Right renal pelvis (tissue), 4 donors: ENCODE results near the gene GCA. TPM values are rescaled to one million over a fixed set of nuclear protein-coding genes. Genes with fewer than 3 reads are reported as not detected.

Experiments used
- DNase-seq, 4 donors: peaks; one replicate each; pipeline ENCODE4 v3.0.0-alpha.2; 2013; ENCODE audit warnings: low read depth in 4 of 4, low spot score in 3 of 4, missing footprints in 1 of 4
- polyA plus RNA-seq, 4 donors: library from polyadenylated mRNA; unstranded; fragments of 120-200 nt; gene quantifications; one replicate each; pipeline ENCODE4 v1.2.1, GENCODE V29; 2013; ENCODE audit not compliant: insufficient read length in 4 of 4

Gene GCA, protein sequence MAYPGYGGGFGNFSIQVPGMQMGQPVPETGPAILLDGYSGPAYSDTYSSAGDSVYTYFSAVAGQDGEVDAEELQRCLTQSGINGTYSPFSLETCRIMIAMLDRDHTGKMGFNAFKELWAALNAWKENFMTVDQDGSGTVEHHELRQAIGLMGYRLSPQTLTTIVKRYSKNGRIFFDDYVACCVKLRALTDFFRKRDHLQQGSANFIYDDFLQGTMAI
- 10 to 100 TPM; 33.8 to 42.2 (median 36.8) TPM for polyA plus RNA-seq

DNA sequence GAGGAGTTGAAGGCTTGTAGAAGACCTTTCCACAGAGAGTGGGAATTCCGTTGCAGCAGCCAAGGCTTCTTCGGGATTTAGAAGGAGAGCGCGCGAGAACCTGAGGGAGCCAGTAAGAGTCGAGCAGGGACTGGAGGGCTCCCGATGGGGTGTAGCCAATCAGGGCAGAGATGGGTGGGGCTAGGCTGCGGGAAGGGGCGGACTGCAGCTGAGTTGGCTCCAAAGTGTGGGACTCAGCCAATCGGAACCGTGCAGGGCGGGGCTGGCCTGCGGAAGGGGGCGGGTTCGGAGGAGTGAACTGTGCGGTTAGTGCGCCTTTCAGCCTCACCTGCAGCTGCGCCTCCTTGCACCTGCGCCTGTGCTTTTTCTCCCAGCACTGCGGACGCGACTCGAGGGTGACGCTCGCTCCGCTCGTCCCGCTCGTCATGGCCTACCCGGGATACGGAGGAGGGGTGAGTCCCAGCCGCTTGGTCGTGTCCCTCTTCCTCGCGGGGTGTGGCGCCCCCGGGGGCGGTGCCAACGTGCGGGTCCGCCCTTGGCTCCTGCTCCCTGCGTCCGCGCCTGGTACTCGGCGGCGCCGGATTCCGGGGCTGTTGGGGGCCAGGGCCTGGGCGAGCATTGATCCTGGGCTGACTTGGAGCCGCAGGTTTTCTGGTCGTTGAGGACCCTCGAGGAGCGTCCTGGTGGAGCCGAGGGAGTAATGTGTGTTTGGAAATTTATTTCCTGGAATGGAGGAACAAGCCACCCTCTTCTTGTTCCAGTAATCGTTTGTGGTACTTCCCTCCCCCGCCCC lies at the start of gene GCA:
Gene GCA, plus strand, starts transcription at position 309 of the 793 bp plus-strand sequence. Its CDS starts 117 bp downstream, at position 426.
- peak; percentile 80 to 86 (median 82) for DNase-seq

DNA sequence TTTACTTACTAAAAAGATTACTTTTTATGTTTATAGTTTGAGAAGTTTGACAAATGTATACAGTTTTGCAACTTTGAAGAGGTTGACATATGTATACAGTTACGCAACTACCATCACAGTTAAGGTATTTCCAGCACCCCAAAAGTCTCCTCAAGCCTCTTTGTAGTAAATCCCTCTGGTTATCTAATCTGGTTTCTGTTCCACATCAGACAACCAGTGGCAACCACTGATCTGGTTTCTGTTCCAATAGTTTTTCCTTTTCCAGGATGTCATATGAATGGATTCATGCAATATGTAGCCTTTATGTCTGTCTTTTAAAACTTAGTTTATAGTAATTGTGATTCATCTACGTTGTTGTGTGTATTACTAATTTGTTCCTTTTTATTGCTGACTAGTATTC lies 48.9 kb upstream of the GCA start:
- DNase-seq, result no peak

DNA sequence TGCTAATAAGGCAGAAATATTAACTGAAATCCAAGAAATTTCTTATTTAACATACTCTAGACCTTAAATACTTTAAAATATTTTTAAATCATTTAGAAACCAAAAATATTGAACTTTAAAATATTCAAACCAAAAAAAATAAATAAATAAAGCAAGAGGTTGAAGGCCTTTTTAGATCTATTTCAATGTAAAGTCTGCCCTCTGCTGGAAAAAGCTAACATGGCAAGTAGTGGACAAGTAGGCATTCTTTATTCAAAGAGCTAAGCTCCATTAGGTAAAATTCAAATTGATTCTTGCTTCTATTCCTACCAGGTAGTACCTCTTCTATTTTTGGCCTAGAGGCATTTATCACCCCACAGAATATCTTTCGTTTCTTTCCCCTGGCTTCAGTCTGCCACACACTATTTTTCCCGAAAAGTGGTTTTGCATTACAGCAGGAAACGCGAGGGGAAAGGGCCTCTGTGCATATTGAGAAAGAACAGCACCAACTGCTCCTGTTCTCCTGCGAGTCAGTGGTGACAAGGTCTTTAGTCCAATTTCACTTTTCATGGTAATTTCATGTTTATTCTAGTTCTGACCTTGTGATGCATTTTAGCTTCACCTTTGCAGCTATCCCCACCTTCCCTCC lies 45.9 kb upstream of the GCA start:
- peak; percentile 49 to 67 (median 60) for DNase-seq

DNA sequence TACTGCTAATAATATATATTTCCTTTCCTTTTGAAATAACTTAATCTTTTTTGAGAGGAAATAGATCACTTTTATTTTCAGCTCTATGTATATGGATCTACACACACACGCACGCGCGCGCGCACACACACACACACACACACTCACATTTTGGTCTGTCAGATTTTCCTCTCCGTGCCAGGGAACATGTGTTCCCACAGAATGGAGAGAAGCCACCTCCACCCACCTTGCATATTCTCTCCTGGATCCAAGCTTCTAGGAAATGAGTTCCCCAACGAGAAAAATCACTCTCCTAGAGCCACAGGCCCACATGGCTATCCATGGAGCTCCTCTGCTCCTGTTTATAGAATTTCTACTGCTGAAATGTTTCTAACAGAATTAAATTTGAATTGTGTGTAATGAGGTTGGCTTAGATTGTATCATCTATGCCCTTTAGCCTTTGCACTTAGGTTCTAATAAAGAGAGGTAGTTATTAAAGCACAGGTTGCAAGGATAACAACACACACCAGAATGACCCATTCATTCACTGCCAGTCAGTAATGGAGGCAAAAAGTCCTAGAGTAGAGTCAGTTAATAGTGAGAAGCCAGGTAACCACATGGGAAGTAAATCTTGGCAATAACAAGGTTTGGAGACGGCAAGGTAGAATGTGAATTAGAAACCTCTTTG lies 45.1 kb upstream of the GCA start:
- DNase-seq, result no peak

DNA sequence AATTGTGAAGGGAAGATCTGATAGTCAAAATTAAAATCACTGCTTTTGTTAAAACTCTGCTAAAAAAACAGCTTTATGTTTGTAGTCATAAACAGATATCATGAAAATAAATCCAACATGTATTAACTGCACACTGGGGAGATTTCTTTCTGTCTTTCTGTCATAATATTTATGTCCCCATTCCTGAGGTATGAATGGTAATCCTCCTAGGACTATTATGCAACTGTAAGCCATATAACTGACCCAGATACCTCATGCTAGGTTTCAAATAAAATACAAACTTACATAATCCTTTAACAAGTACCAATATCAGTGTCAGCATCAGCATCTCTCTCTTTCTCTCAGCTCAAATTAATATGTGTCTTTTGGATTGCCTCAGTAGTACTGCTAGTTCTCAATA lies 43.7 kb upstream of the GCA start:
- DNase-seq, result no peak

DNA sequence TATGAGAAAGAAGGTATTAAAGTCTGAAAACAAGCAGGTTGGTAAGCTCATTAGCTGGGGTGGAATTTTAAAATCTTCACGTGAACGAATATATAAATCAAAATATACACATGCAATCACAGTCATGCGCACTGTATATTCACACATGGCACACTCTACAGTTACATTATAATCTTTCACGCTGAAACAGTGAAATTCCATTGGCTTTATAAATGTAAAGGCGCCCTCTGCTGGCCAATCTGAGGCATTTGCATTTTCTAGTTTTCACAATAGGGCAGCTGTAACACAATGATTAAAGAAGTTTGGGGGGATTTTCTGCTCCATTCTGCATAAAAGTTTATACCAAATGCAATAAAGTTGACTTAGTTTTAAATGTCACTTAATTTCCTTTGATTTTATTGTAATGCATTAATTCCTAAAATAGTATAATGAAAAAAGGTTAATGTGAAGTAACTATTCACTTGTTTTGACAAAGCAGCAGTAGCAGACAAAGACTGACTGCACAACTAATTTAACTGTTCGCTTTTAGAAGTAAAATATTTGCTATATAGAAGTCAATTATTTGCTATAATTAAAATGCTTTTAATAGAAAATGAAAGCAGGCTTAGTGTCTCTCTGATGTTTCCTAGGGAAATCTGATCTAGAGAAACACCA lies 42.7 kb upstream of the GCA start:
- peak in 2 of 4 donors; percentile 33 to 35 for DNase-seq

DNA sequence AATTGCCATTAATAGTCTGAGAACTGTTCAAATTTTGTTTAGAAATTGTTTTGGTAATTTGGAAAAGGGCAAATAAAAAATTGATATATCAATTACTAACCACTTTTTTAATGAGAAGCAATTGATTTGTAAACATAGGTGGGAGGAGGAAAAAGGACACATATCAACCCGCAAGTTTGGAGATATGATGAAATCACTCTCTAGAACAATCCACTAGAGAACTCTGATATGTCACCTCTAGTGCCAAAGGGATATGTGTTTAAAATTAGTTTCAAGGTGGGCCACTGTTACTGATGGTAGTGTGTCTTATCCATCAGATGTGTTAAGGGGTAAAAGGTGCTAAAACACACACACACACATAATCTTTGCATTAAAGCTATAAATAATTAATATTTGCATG lies 42.1 kb upstream of the GCA start:
- DNase-seq, result no peak

DNA sequence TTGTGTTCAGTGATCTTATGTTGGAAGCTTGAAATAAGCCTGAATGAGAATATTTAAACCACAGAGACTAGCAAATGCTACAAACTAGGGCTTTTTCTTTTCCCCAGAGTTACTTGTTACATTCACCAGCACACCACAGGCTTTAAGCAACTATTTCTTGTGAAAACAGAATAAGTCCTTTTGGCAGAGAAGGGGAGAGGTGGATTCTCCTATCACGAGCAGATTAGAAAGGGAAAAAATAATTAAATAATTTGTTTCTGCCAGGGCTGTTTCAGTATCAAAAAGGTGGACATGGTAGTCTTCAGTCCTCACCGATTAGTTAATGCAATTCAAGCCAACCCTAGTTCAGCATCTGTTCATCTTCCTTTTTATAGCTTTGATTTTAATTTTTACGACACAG lies 38.0 kb upstream of the GCA start:
- no peak for DNase-seq

DNA sequence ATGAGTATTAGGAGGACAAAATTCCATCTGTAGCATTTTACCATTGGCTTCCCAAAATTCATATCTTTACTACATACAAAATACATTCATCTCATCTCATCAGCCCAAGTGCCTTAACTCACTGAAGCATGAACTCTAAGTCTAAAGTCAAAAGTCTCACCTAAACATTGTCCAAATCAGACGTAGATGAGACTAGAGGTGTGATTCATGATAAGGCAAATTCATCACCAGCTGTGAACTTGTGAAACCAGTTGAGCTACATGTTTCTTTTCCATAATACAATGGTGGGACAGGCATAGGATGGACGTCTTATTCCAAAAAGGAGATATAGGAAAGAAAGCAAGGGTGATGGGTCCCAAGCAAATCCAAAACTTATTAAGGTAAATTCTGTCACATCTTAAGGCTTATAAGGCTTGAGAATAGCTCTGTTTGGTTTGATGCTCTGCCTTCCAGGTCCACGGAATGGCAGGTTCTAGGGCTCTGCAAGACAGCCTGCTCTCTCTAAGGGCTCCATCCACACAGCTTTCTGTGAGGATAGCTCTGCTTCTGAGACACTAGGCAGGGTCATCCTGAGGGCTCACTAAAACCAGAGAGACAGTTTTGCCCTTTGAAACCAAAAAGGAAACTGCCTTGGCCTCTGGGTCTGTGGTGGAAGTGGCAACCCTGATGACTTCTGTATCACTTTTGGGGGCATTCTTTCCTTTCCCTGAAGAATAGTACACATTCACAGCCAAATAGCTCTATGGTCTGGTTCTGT lies 35.0 kb upstream of the GCA start:
- no peak for DNase-seq

DNA sequence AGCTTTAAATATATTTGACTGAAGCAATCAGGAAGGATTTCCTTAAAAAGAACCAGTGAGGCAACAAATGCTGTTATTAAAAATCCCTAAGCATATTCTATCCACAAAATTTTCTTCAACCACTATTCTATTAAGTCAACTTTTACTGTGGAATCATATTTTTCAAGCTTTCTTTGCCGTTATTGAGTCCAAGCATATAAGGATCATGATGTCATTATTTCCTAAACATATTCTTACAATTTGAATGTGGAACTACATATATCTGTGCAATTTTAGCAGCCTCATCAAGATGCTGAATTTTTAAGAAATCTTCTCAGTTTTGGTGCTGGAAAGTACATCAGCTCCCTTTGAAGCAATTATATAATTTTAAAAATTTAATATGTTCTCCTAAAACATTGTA lies 31.1 kb upstream of the GCA start:
- no peak for DNase-seq

DNA sequence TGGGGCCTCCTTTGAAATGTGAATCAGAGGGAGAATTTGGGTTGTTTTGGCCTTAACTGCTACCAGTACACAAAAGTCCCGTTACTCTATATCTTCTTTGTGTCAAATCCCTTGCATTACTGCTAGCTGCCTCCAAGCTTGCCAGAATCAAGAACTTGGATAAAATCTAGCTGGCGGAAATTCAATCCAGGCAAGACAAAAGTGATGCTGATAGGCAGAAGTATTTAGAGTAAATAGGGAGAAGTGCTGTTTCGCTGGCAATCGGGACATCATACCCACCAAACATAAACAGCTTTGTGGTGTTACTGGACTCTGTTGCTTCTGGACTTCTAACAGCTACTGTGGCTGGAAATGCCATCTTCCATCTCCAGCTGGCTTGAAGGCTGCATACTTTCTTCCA lies 28.0 kb upstream of the GCA start:
- no peak for DNase-seq

DNA sequence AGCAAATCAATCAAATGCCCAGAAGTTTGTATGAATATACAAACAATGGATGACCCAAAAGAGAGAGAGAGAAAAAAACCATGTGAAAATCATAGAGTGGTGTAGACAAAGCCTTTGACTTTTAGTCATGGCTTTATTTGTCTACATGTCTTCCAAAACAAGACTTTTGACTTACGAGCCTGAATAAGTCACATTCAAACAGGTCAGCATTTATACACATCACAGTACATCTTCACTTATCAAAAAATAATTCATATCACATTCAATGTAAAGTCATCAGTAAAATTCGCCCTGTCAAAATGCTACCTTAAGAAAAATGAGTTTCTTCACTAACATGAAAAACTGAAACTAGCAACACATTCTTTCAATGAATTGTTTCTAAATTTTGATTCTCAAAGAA lies 27.3 kb upstream of the GCA start:
- DNase-seq, result no peak

DNA sequence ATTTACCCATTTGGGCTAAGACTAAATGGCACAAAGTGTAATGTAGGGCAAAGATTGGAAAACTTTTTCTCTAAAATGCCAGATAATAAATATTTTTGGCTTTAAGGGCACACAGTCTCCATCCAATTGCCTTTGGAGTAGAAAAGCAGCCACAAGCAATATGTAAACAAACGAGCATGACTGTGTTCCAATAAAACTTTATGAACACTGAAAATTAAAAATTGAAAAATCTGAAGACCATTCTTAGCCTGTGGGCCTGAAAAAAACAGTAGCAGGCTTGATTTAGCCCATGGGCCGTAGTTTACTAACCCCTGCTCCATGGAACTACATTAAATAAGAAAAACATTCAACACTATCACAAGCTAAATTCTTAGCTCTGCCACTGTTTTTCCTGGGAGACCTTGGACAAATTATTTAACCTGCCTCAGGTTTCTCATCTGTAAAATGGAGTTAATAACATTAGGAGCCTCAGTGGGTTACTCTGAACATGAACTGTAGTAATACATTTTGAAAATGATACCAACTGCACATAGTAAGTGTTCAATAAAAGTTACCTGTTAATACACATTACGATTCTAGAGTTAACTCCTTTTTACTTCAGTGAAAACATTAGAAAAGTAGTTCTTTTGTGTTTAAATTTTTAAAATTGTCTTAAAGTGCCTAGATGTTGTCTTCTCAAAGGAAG lies 26.7 kb upstream of the GCA start:
- no peak for DNase-seq

DNA sequence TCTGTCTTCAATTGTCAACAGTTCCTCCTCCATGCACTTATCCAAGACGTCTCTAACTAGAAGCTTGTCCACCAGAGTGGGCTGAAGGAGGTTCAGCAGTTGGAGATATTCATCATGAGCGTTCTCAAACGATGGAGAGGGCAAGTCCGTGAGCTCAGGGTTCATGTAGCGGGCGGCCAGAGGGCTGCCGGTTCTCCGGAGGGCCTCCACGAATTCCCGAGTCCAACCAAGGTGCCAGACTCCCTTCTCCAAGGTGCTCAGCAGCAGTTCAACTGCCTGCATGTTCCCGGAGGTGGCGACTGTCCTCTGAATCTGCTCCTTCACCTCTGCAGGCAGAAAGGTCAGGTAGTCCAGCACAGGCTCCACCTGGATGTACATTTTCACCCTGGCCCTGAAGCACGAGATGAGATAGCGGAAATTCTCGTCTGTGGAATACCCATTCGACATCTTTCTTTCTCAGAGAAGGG lies 26.0 kb upstream of the GCA start:
- peak in 1 of 4 donors; percentile 20 for DNase-seq

DNA sequence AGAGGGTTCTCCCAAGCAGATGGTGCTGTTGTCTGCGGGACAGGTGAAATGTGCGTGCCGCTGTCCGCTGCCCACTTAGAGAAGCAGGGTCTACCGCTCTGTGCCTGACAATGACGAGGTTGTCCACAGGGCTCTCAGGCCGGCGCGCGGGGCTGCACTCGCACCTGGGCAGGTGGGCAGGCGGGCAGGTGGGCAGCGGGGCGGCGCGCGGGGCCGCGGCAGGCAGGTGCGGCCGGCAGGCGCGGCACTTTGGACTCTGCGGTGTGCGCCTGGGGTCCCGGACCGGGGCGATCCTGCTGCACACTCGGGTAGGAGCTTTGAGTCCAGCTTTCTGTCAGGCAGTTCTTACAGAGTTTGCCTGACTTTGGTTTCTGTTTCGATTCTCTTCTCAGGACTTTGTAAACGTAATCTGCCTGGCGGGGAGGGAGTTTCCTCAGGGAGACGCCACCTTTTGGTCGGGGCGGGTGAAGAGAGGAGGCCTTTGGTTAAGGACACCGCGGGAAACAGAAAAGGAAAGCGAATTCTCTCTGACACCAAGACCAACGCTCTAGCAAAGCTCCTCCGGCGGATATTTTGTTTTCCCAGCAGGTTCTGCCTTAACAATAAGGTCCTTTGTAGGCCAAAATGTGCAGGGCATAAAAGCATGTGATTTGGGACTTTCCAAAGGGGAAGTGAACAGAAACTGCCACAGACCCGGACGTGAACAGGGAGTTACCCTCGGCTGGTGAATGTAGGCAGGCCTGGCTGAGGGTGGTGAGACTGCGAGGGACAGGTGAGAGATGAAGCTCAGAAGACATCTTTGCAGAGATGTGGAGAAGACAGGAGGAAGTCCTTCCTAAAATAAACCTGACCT lies 25.4 kb upstream of the GCA start, which contains the start of gene IFIH1:
Gene IFIH1, minus strand, starts transcription at position 357 of the 853 bp plus-strand sequence. CDS start 377 bp downstream, outside the sequence.
- DNase-seq, result peak; percentile 50 to 73 (median 63)

DNA sequence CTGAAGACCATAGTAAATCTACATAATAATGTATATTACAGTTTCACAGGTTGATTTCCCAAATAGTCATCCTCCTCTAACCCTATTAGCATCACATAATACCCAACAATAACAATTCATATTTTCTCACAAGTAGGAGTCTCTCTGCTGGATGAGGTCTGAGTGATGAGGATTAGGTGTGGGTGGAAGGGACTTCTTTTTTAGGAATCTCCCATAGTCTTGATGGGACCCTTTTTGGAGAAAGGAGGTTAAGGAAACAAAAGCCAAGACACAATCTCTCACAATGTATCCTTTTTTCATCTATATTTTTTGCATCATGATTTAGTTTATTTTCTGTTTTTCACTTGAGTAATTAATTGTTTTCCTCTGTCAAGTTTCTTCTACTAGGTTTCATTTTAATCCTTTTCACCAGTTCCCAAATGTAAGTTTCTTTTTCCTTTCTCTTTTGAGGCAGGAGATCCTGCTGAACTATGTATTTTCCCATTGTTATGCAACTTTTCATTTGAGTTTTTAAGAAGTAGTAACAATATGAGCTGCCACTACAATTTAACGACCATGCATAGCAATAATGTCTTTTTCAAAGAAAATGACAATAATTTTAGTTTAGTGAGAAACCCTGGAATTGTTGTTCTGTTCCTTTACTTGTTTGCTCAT lies 22.9 kb upstream of the GCA start:
- no peak for DNase-seq

DNA sequence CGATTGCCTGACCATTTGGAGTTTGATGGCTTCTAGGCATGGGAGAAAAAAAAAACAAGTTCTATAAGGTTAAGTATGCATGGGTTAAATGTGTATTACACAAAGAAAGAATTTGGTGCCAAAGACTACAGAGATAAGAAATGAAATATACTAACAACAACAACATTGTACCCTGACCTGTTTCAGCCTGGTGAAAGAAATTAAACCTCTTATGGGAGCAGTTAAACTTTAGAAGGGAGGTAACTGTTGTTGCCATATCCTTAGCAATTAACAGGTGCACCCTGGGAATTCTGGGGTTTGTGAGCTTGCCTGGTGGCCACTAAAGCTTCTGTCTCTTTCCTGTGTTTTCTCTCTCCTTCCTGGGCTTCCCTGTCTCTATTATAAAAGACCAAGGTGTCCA lies 19.0 kb upstream of the GCA start:
- DNase-seq, result no peak
